ENCODE results near the gene ENO2.
A peak's percentile ranks its signal among the peaks of the same experiment; 100 is the strongest.

Gene ENO2

GRCh38 chr12:6962285-6963015 is 48.1 kb downstream of the ENO2 start:
- Histone ChIP-seq H3K4me1 (peaks cover 21% of the 10 kb centered on the region), H3K9ac (peak overlapping the region; percentile 100), H3K27me3 (ENCODE audit: control insufficient read depth, insufficient read depth, low read length) (no peaks in the 10 kb centered on the region), H3K4me2 (ENCODE audit: low read length) (peak overlapping the region; percentile 82), H2AFZ (peak overlapping the region; percentile 94), H3K36me3 (ENCODE audit: control insufficient read depth, insufficient read depth, low read length) (no peaks in the 10 kb centered on the region), H3K9me3 (ENCODE audit: control insufficient read depth, low read length) (no peaks in the 10 kb centered on the region), H3K79me2 (peaks cover 34% of the 10 kb centered on the region), H3K27ac (peak overlapping the region; percentile 98), H3K4me3 (ENCODE audit: low read depth, low read length) (peak overlapping the region; percentile 99)
- TF ChIP-seq CTCF (IDR thresholded peaks at IDR 0.05) = no peak

GRCh38 chr12:6963016-6963731 is 48.8 kb downstream of the ENO2 start:
- peak overlapping the region; percentile 98 for H3K27ac ChIP-seq
- no peaks in the 10 kb centered on the region for H3K9me3 ChIP-seq (ENCODE audit: control insufficient read depth, low read length)
- H3K79me2 ChIP-seq = peaks cover 42% of the 10 kb centered on the region
- peak overlapping the region; percentile 97 for H3K4me2 ChIP-seq (ENCODE audit: low read length)
- peak overlapping the region; percentile 99 for H3K4me3 ChIP-seq (ENCODE audit: low read depth, low read length)
- H3K4me1 ChIP-seq = peaks cover 21% of the 10 kb centered on the region
- peak overlapping the region; percentile 100 for H3K9ac ChIP-seq
- H2AFZ ChIP-seq = peak overlapping the region; percentile 94
- no peak for TF ChIP-seq CTCF (IDR thresholded peaks at IDR 0.05)
- H3K36me3 ChIP-seq (ENCODE audit: control insufficient read depth, insufficient read depth, low read length) = no peaks in the 10 kb centered on the region
- no peaks in the 10 kb centered on the region for H3K27me3 ChIP-seq (ENCODE audit: control insufficient read depth, insufficient read depth, low read length)

DNA sequence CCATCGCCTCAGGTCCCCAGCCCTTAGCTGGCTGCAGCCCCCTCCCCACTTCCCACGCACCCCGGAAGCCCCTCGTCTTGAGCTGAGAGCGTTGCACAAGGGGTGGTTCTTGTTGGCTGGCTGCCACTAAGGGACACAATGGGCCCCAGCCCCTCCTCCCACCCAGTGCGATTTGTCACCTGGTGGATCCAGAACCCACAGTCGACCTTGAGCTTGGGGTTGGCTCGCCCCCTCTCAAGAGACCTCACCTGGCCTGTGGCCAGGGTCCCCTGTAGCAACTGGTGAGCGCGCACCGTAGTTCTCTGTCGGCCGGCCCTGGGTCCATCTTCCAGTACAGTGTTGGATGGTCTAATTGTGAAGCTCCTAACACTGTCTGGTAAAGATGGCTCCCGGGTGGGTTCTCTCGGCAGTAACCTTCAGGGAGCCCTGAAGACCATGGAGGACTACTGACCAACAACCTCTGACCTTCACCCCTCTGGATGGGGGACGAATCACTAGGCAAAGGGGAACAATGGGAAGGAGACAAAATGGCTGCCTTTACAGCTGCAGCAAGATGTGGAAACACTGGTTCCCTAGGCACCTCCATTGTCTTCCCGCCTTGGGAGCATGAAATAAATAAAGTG is 49.5 kb downstream of the ENO2 start:
- Histone ChIP-seq H3K9me3 (ENCODE audit: control insufficient read depth, low read length) (no peaks in the 10 kb centered on the region), H3K36me3 (ENCODE audit: control insufficient read depth, insufficient read depth, low read length) (no peaks in the 10 kb centered on the region), H3K79me2 (peaks cover 49% of the 10 kb centered on the region), H3K4me1 (peaks cover 21% of the 10 kb centered on the region), H2AFZ (peak overlapping the region; percentile 35), H3K4me2 (ENCODE audit: low read length) (peak overlapping the region; percentile 97), H3K27ac (peak overlapping the region; percentile 98), H3K9ac (peak overlapping the region; percentile 12), H3K4me3 (ENCODE audit: low read depth, low read length) (peak overlapping the region; percentile 99), H3K27me3 (ENCODE audit: control insufficient read depth, insufficient read depth, low read length) (no peaks in the 10 kb centered on the region)
- no peak for TF ChIP-seq CTCF (IDR thresholded peaks at IDR 0.05)

GRCh38 chr12:6964605-6965025 is 50.2 kb downstream of the ENO2 start:
- peak overlapping the region; percentile 99 for H3K4me3 ChIP-seq (ENCODE audit: low read depth, low read length)
- peak overlapping the region; percentile 5 for H3K9ac ChIP-seq
- no peak for TF ChIP-seq CTCF (IDR thresholded peaks at IDR 0.05)
- no peaks in the 10 kb centered on the region for H3K27me3 ChIP-seq (ENCODE audit: control insufficient read depth, insufficient read depth, low read length)
- H2AFZ ChIP-seq = no peak overlapping the region
- no peaks in the 10 kb centered on the region for H3K36me3 ChIP-seq (ENCODE audit: control insufficient read depth, insufficient read depth, low read length)
- H3K9me3 ChIP-seq (ENCODE audit: control insufficient read depth, low read length) = no peaks in the 10 kb centered on the region
- peaks cover 55% of the 10 kb centered on the region for H3K79me2 ChIP-seq
- H3K4me1 ChIP-seq = peaks cover 25% of the 10 kb centered on the region
- peak overlapping the region; percentile 97 for H3K4me2 ChIP-seq (ENCODE audit: low read length)
- H3K27ac ChIP-seq = peak overlapping the region; percentile 98
